Adrenal gland (tissue), 5 donors: ENCODE data around the gene UGT1A10.

Experiments used
- POLR2A ChIP-seq, 2 donors: fragments of 450-650 bp; IDR thresholded peaks; one replicate each; pipeline ENCODE4 v1.6.1; 2017; ENCODE audit warnings: antibody characterized with exemption in 2 of 2, mild to moderate bottlenecking in 2 of 2, moderate library complexity in 1 of 2
- TF ChIP-seq, protein P1 (sequence below), 6 experiments: fragments of 450-650 bp in 4 of 6; fragments of 200-600 bp in 2 of 6; sonication (generic) in 1 of 6; IDR thresholded peaks; 1 replicate in 5 of 6; 2 replicates in 1 of 6; pipeline versions ENCODE4 v1.5.1 to v1.8.0; 2016 to 2021; ENCODE audit warnings: antibody characterized with exemption in 6 of 6, mild to moderate bottlenecking in 2 of 6, moderate library complexity in 1 of 6
- donor health status: DM: no; HTN: no; CAD: no.

- no peak for TF ChIP-seq POLR2A (IDR thresholded peaks at IDR 0.05)
- TF ChIP-seq, protein P1, sequence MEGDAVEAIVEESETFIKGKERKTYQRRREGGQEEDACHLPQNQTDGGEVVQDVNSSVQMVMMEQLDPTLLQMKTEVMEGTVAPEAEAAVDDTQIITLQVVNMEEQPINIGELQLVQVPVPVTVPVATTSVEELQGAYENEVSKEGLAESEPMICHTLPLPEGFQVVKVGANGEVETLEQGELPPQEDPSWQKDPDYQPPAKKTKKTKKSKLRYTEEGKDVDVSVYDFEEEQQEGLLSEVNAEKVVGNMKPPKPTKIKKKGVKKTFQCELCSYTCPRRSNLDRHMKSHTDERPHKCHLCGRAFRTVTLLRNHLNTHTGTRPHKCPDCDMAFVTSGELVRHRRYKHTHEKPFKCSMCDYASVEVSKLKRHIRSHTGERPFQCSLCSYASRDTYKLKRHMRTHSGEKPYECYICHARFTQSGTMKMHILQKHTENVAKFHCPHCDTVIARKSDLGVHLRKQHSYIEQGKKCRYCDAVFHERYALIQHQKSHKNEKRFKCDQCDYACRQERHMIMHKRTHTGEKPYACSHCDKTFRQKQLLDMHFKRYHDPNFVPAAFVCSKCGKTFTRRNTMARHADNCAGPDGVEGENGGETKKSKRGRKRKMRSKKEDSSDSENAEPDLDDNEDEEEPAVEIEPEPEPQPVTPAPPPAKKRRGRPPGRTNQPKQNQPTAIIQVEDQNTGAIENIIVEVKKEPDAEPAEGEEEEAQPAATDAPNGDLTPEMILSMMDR (IDR thresholded peaks at IDR 0.05): no peak
Measured at GRCh38 chr2:233743464-233744259, 107.4 kb downstream of the UGT1A10 start.
